Activated CD8-positive, alpha-beta T cell treated with anti-CD3 and anti-CD28 coated beads for 36 hours (primary cell): ENCODE results near the gene MED16. TPM values are rescaled to one million over a fixed set of nuclear protein-coding genes. Genes with fewer than 3 reads are reported as not detected.

Source experiments
- ATAC-seq: fragments of 200-7000 bp; cut with Tn5 transposase; one replicate; pipeline ENCODE4 v1.10.0; 2021; ENCODE audit warnings: mild to moderate bottlenecking, moderate library complexity
- CTCF ChIA-PET: fragments of 350-600 bp; sonication (Branson Sonifier 250); formaldehyde crosslinking; loops from one replicate; lab custom pipeline; 2021; ENCODE audit warnings: antibody characterized with exemption; lab: Charles Lee
- POLR2A ChIA-PET: fragments of 350-600 bp; sonication (Branson Sonifier 250); formaldehyde crosslinking; loops from one replicate; lab custom pipeline; 2021; ENCODE audit warnings: antibody characterized with exemption; lab: Charles Lee
- DNase-seq: peaks from one replicate; pipeline ENCODE4 v3.0.0-alpha.2; 2020
- H3K27ac Mint-ChIP-seq: one replicate; pipeline ENCODE4 v1.8.0; 2021; ENCODE audit warnings: mild to moderate bottlenecking, mixed read lengths
- H3K27me3 Mint-ChIP-seq: one replicate; pipeline ENCODE4 v1.8.0; 2021; ENCODE audit warnings: mixed read lengths
- H3K36me3 Mint-ChIP-seq: one replicate; pipeline ENCODE4 v1.8.0; 2021; ENCODE audit warnings: low read depth, mixed read lengths
- H3K4me1 Mint-ChIP-seq: one replicate; pipeline ENCODE4 v1.8.0; 2021; ENCODE audit warnings: low read depth, mixed read lengths
- H3K4me3 Mint-ChIP-seq: one replicate; pipeline ENCODE4 v1.8.0; 2021; ENCODE audit warnings: mild to moderate bottlenecking, moderate library complexity, mixed read lengths
- H3K9me3 Mint-ChIP-seq: one replicate; pipeline ENCODE4 v1.8.0; 2021; ENCODE audit warnings: mixed read lengths
- CTCF ChIP-seq: fragments of 200-600 bp; IDR thresholded peaks from one replicate; pipeline ENCODE4 v1.8.0; 2022; ENCODE audit warnings: antibody characterized with exemption, mild to moderate bottlenecking
- intact Hi-C: fragments of 100-400 bp; cut with micrococcal nuclease; formaldehyde crosslinking; loops from one replicate; pipeline ENCODE4 v1.10.0; 2022
- total RNA-seq, 2 experiments: library from RNA; stranded (reverse); gene quantifications; one replicate each; pipeline ENCODE4 v1.2.3, GENCODE V29; 2021

MED16 gene
- total RNA-seq, 2 experiments from 2014 or later: 37.6 to 37.8 TPM

- Mint-ChIP-seq H3K27me3 (no peaks in the 10 kb centered on the region), H3K27ac (no peak overlapping the region), H3K36me3 (peaks cover 5% of the 10 kb centered on the region), H3K9me3 (peaks cover 2% of the 10 kb centered on the region), H3K4me3 (no peak overlapping the region), H3K4me1 (peaks cover 10% of the 10 kb centered on the region)
- POLR2A ChIA-PET: interaction anchor here (0.9 kb wide), 1 partner anchor 65 kb away, joined by 3 read pairs; no protein-coding TSS in a partner anchor
- DNase-seq: no peak
- TF ChIP-seq CTCF: no peak
- CTCF ChIA-PET: interaction anchor here (0.7 to 2.5 kb wide), 2 partner anchors 12 to 116 kb away, joined by 3 to 9 read pairs; no protein-coding TSS in a partner anchor
- no peak for ATAC-seq
- intact Hi-C loops: no loop called here
Measured at GRCh38 chr19:875265-875879, 17.6 kb downstream of the MED16 start.

- ATAC-seq (no peak), DNase-seq (no peak)
- H3K27ac Mint-ChIP-seq: no peak overlapping the region
- peaks cover 9% of the 10 kb centered on the region for H3K36me3 Mint-ChIP-seq
- peaks cover 2% of the 10 kb centered on the region for H3K9me3 Mint-ChIP-seq
- ChIA-PET POLR2A (no interaction called here), CTCF (no interaction called here)
- H3K27me3 Mint-ChIP-seq: no peaks in the 10 kb centered on the region
- H3K4me1 Mint-ChIP-seq: peaks cover 10% of the 10 kb centered on the region
- TF ChIP-seq CTCF: no peak
- H3K4me3 Mint-ChIP-seq: no peak overlapping the region
- intact Hi-C loops: no loop called here
Measured at GRCh38 chr19:873561-874041, 19.4 kb downstream of the MED16 start.

GRCh38 chr19:873084-873483 lies 19.9 kb downstream of the MED16 start:
- no peaks in the 10 kb centered on the region for H3K27me3 Mint-ChIP-seq
- peaks cover 2% of the 10 kb centered on the region for H3K9me3 Mint-ChIP-seq
- H3K36me3 Mint-ChIP-seq: peaks cover 9% of the 10 kb centered on the region
- peaks cover 10% of the 10 kb centered on the region for H3K4me1 Mint-ChIP-seq
- CTCF ChIA-PET: interaction anchor here (1.8 kb wide), 1 partner anchor 10 kb away, joined by 6 read pairs; no protein-coding TSS in a partner anchor
- DNase-seq: peak; percentile 86
- H3K4me3 Mint-ChIP-seq: no peak overlapping the region
- no peak for TF ChIP-seq CTCF
- peak overlapping the region; percentile 61 for H3K27ac Mint-ChIP-seq
- ATAC-seq: peak; percentile 85
- POLR2A ChIA-PET: interaction anchor here (1.8 kb wide), 1 partner anchor 10 kb away, joined by 9 read pairs; no protein-coding TSS in a partner anchor
- intact Hi-C loops: no loop called here

GRCh38 chr19:872266-872951 lies 20.6 kb downstream of the MED16 start:
- CTCF ChIA-PET: interaction anchor here (1.8 kb wide), 1 partner anchor 9 kb away, joined by 6 read pairs; no protein-coding TSS in a partner anchor
- POLR2A ChIA-PET: interaction anchor here (0.6 to 1.8 kb wide), 2 partner anchors 10 to 18 kb away, joined by 4 to 9 read pairs; no protein-coding TSS in a partner anchor

More at GRCh38 chr19:872266-872951, 20.6 kb downstream of the MED16 start:
- Mint-ChIP-seq H3K9me3 (peaks cover 2% of the 10 kb centered on the region), H3K4me1 (peaks cover 10% of the 10 kb centered on the region), H3K27me3 (no peaks in the 10 kb centered on the region), H3K36me3 (peaks cover 9% of the 10 kb centered on the region), H3K27ac (peak overlapping the region; percentile 67), H3K4me3 (peak overlapping the region; percentile 54)
- intact Hi-C loops: no loop called here
- ATAC-seq (peak; percentile 91), DNase-seq (peak; percentile 94)
- TF ChIP-seq CTCF: no peak
